ENCODE results near the gene ABT1. TPM values are rescaled to one million over a fixed set of nuclear protein-coding genes. Genes with fewer than 3 reads are reported as not detected.

The ABT1 gene
- total RNA-seq, 1 donor from 2014 or later, result 15.7 TPM

DNA sequence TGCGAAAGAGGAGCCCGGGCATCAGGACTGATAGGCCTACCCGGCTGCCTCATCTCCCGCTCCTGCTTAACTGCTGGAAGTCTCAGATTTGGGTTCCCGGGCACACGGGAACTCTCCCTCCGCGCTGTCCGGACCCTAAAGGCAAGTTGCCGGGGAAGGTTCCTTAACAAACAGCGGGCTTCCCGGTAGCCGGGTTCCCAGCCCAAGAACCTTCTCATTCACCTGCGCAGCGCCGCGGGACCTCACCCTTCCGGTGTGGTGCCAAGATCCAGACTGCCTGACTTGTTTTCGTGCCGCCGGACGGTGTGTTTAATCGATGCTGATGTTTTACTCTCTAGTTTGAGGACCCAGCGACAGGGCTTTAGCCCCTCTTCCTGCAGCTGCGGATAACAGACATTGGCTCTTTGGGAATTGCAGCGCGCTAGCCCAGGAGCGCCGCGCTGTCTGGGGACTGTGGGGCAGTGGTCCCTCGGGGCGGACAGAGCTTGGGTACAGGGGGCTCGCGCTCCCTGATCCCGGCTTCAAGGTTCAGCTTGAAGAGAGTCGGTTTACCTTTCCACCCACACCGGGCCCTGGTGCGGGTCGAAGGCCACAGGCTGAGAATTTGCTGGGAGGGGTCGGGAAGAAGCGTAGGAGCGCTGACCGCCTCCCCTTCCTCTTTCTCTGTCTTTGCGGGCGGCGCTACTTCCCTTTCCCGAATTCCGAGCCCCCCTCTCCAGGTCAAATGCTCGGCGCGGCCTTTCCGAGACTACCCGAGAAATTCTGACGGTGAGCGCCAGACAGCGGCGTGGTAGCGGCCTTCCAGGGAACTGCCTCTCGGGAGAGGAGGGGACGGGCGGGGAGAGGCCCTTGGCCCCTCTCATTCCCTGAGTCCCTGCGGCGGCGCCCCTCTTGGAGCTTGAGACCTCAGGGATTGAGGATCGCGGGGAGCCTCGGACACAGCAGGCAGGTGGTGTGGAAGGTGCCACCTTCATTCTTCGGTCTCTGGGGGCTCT lies 17.2 kb downstream of the ABT1 start:
- no peak for TF ChIP-seq CTCF (conservative IDR thresholded peaks at IDR 0.05; ENCODE audit: low read depth, low read length)
- H3K4me3 ChIP-seq (ENCODE audit: low read depth, low read length), result peak overlapping the region; percentile 41
- no peak for DNase-seq (ENCODE audit: low read depth)

- DNase-seq (ENCODE audit: low read depth), result no peak
- no peak for TF ChIP-seq CTCF (conservative IDR thresholded peaks at IDR 0.05; ENCODE audit: low read depth, low read length)
- H3K4me3 ChIP-seq (ENCODE audit: low read depth, low read length), result no peak overlapping the region
Observed at GRCh38 chr6:26623339-26623859, 26.6 kb downstream of the ABT1 start.

DNA sequence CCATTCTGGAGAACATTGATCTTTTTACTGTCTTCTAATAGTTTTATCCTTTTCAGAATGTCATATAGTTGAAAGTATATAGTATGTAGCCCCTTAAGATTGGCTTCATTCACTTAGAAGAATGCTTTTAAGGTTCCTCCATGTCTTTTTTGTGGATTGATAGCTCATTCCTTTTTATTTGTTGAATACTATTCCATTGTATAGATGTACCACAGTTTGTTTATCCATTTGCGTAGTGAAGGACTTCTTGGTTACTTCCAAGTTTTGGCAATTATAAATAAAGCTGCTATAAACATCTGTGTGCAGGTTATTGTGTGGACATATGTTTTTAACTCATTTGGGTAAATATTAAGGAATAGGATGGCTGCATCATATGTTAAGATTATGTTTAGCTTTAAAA lies 27.8 kb downstream of the ABT1 start:
- TF ChIP-seq CTCF (conservative IDR thresholded peaks at IDR 0.05; ENCODE audit: low read depth, low read length), result no peak
- H3K4me3 ChIP-seq (ENCODE audit: low read depth, low read length), result no peak overlapping the region
- no peak for DNase-seq (ENCODE audit: low read depth)

DNA sequence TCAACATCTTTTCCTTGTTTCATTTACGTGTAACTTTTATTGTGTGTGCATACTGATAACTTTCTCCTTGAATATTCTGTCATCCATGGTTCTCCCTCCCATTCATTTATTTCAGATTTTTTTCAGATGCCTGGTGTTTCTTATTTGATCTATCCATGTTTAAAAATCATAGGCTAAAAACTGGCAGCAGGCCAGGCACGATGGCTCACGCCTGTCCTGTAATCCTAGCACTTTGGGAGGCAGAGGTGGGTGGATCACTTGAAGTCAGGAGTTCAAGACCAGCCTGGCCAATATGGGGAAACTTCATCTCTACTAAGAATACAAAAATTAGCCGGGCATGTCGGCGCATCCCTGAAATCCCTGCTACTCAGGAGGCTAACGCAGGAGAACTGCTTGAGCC lies 31.1 kb downstream of the ABT1 start:
- no peak for DNase-seq (ENCODE audit: low read depth)
- H3K4me3 ChIP-seq (ENCODE audit: low read depth, low read length), result no peak overlapping the region
- no peak for TF ChIP-seq CTCF (conservative IDR thresholded peaks at IDR 0.05; ENCODE audit: low read depth, low read length)

- no peak for TF ChIP-seq CTCF (conservative IDR thresholded peaks at IDR 0.05; ENCODE audit: low read depth, low read length)
- no peak overlapping the region for H3K4me3 ChIP-seq (ENCODE audit: low read depth, low read length)
- no peak for DNase-seq (ENCODE audit: low read depth)
Observed at GRCh38 chr6:26629359-26629758, 32.6 kb downstream of the ABT1 start.

DNA sequence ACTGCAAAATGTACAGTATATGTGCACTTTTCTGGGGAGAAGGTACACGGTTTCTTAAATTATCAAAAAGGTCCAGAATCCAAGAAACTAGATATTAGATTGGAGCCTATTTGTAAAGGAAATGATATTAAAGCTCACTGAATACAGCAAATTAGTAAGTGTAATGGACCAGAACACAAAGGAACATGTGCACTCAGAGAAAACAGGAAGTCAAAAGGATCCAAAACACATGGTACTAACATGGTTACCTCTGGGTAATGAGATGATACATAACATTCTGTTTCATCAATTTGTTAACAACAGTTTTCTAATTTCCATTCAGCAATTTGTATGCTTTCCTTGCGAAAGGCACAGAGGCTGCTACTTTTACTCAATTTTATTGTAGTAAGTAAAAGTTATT lies 44.1 kb downstream of the ABT1 start:
- DNase-seq (ENCODE audit: low read depth), result no peak
- no peak overlapping the region for H3K4me3 ChIP-seq (ENCODE audit: low read depth, low read length)
- no peak for TF ChIP-seq CTCF (conservative IDR thresholded peaks at IDR 0.05; ENCODE audit: low read depth, low read length)
